GM23338 (cell line): ENCODE measurements around the gene DUSP3.

Experiments
- CREB1 ChIP-seq: fragments of 250-450 bp; sonication (Bioruptor Pico); IDR thresholded peaks from 2 replicates; pipeline ENCODE4 v1.5.0; 2020; ENCODE audit warnings: low read depth, mild to moderate bottlenecking, moderate library complexity
- CTCF ChIP-seq, 2 experiments: fragments of 200-600 bp in 1 of 2; sonication (generic) in 1 of 2; conservative IDR thresholded peaks; 2 replicates each; pipeline versions ENCODE4 v1.5.1 to v1.6.1; 2016 to 2017; ENCODE audit warnings: antibody characterized with exemption in 2 of 2, low read depth in 2 of 2, mild to moderate bottlenecking in 2 of 2, moderate library complexity in 1 of 2
- ETS1 ChIP-seq: IDR thresholded peaks from 2 replicates; pipeline ENCODE4 v1.6.1; 2016; ENCODE audit warnings: antibody characterized with exemption
- EZH2 ChIP-seq: fragments of 200-600 bp; sonication (generic); IDR thresholded peaks from one replicate; pipeline ENCODE4 v1.8.0; 2017; ENCODE audit warnings: antibody characterized with exemption, mild to moderate bottlenecking, low read depth; ENCODE audit not compliant: unreplicated experiment
- EZH2phosphoT487 ChIP-seq: fragments of 200-600 bp; sonication (generic); IDR thresholded peaks from one replicate; pipeline ENCODE4 v1.8.1; 2018; ENCODE audit warnings: antibody characterized with exemption; ENCODE audit not compliant: unreplicated experiment
- JUNB ChIP-seq: IDR thresholded peaks from one replicate; pipeline ENCODE4 v1.6.1; 2016; ENCODE audit warnings: antibody characterized with exemption; ENCODE audit not compliant: unreplicated experiment
- NANOG ChIP-seq: IDR thresholded peaks from 2 replicates; pipeline ENCODE4 v1.6.1; 2016; ENCODE audit warnings: antibody characterized with exemption, borderline replicate concordance
- POLR2AphosphoS5 ChIP-seq: IDR thresholded peaks from 2 replicates; pipeline ENCODE4 v1.6.1; 2016; ENCODE audit warnings: antibody characterized with exemption, low read depth
- REST ChIP-seq: IDR thresholded peaks from one replicate; pipeline ENCODE4 v1.6.1; 2018; ENCODE audit warnings: antibody characterized with exemption; ENCODE audit not compliant: unreplicated experiment
- STAT1 ChIP-seq: IDR thresholded peaks from one replicate; pipeline ENCODE4 v1.6.1; 2016; ENCODE audit warnings: antibody characterized with exemption; ENCODE audit not compliant: unreplicated experiment
- ZNF114 ChIP-seq: fragments of 250-450 bp; sonication (Bioruptor Pico); IDR thresholded peaks from 2 replicates; pipeline ENCODE4 v1.5.0; 2020; ENCODE audit warnings: mild to moderate bottlenecking, moderate library complexity

- no peak for TF ChIP-seq EZH2phosphoT487
- TF ChIP-seq CREB1 (CRISPR knock-in tag), result no peak
- TF ChIP-seq POLR2AphosphoS5, result no peak
- TF ChIP-seq EZH2, result no peak
- TF ChIP-seq CTCF (conservative IDR thresholded peaks at IDR 0.05; ENCODE audit: low read depth in 2 of 2), result no peak
- TF ChIP-seq REST, result no peak
- TF ChIP-seq ETS1, result no peak
- no peak for TF ChIP-seq STAT1
- no peak for TF ChIP-seq JUNB
- no peak for TF ChIP-seq NANOG
- no peak for TF ChIP-seq ZNF114 (CRISPR knock-in tag)
Measured at GRCh38 chr17:43768943-43769342, 9.8 kb downstream of the DUSP3 start.
